ENCODE results near the gene BCO2.

- TF ChIP-seq CTCF (IDR thresholded peaks at IDR 0.05), result no peak
- no peak for TF ChIP-seq EZH2 (IDR thresholded peaks at IDR 0.05)
Measured at GRCh38 chr11:112128483-112129121, 46.7 kb upstream of the BCO2 start.
